GM23338 (cell line): ENCODE data around the gene SPATS2. TPM values are rescaled to one million over a fixed set of nuclear protein-coding genes. Genes with fewer than 3 reads are reported as not detected.
"Not testable (repeated sequence)": the region's sequence is repeated elsewhere in the genome, so short reads cannot be mapped to it uniquely, and the experiment has no call there.

Experiments used
- ATAC-seq: fragments of 200-7000 bp; cut with Tn5 transposase; 3 replicates; pipeline ENCODE4 v1.9.1; 2020
- DNase-seq: peaks from one replicate; pipeline ENCODE4 v3.0.0-alpha.2; 2015; ENCODE audit warnings: low spot score
- H2AFZ ChIP-seq: fragments of 200-600 bp; sonication (generic); 2 replicates; pipeline ENCODE4 v1.8.0; 2016; ENCODE audit warnings: antibody characterized with exemption, mild to moderate bottlenecking, moderate library complexity
- H3F3A ChIP-seq: fragments of 200-600 bp; sonication (generic); replicated peaks from 2 replicates; pipeline ENCODE4 v1.8.0; 2017; ENCODE audit warnings: antibody characterized with exemption, mixed run types, low read depth
- H3K27ac ChIP-seq: fragments of 200-600 bp; sonication (generic); 2 replicates; pipeline ENCODE4 v1.6.1; 2016; ENCODE audit warnings: low read depth
- H3K27me3 ChIP-seq: fragments of 200-600 bp; sonication (generic); 2 replicates; pipeline ENCODE4 v1.8.0; 2016; ENCODE audit warnings: mild to moderate bottlenecking, mixed run types, moderate library complexity; ENCODE audit not compliant: insufficient read depth
- H3K36me3 ChIP-seq: fragments of 200-600 bp; sonication (generic); 2 replicates; pipeline ENCODE4 v1.8.0; 2016; ENCODE audit warnings: mild to moderate bottlenecking; ENCODE audit not compliant: insufficient read depth
- H3K4me1 ChIP-seq: fragments of 200-600 bp; sonication (generic); 2 replicates; pipeline ENCODE4 v1.8.0; 2016; ENCODE audit warnings: mild to moderate bottlenecking, moderate library complexity; ENCODE audit not compliant: insufficient read depth
- H3K4me2 ChIP-seq: fragments of 200-600 bp; sonication (generic); 2 replicates; pipeline ENCODE4 v1.7.1; 2017; ENCODE audit warnings: mixed run types
- H3K4me3 ChIP-seq: fragments of 200-600 bp; sonication (generic); 2 replicates; pipeline ENCODE4 v1.6.1; 2016; ENCODE audit warnings: mixed run types
- H3K79me2 ChIP-seq: fragments of 200-600 bp; sonication (generic); replicated peaks from 2 replicates; pipeline ENCODE4 v1.8.0; 2017; ENCODE audit warnings: mild to moderate bottlenecking; ENCODE audit not compliant: insufficient read depth
- H3K9me2 ChIP-seq: fragments of 200-600 bp; sonication (generic); 2 replicates; pipeline ENCODE4 v1.8.0; 2017; ENCODE audit not compliant: insufficient read depth
- H4K20me1 ChIP-seq: fragments of 200-600 bp; sonication (generic); replicated peaks from 2 replicates; pipeline ENCODE4 v1.8.0; 2017; ENCODE audit warnings: mild to moderate bottlenecking; ENCODE audit not compliant: insufficient read depth
- H3K27ac Mint-ChIP-seq: 2 replicates; pipeline ENCODE4 v1.8.0; 2020; ENCODE audit warnings: inconsistent platforms, mild to moderate bottlenecking, moderate library complexity, mixed read lengths
- H3K27me3 Mint-ChIP-seq: 3 replicates; pipeline ENCODE4 v1.8.0; 2022; ENCODE audit warnings: low read depth, mild to moderate bottlenecking, moderate library complexity, mixed read lengths, inconsistent platforms; ENCODE audit not compliant: insufficient read depth, poor library complexity
- H3K36me3 Mint-ChIP-seq: 3 replicates; pipeline ENCODE4 v1.8.0; 2021; ENCODE audit warnings: low read depth, mild to moderate bottlenecking, inconsistent platforms, moderate library complexity, mixed read lengths
- H3K4me1 Mint-ChIP-seq: 3 replicates; pipeline ENCODE4 v1.8.0; 2020; ENCODE audit warnings: mild to moderate bottlenecking, inconsistent platforms, mixed read lengths
- H3K4me3 Mint-ChIP-seq: 3 replicates; pipeline ENCODE4 v1.8.0; 2021; ENCODE audit warnings: moderate library complexity, mild to moderate bottlenecking, inconsistent platforms, mixed read lengths
- H3K9me3 Mint-ChIP-seq: 3 replicates; pipeline ENCODE4 v1.8.0; 2020; ENCODE audit warnings: moderate library complexity, mild to moderate bottlenecking, inconsistent platforms, mixed read lengths
- CREB1 ChIP-seq: fragments of 250-450 bp; sonication (Bioruptor Pico); IDR thresholded peaks from 2 replicates; pipeline ENCODE4 v1.5.0; 2020; ENCODE audit warnings: low read depth, mild to moderate bottlenecking, moderate library complexity
- EZH2 ChIP-seq: fragments of 200-600 bp; sonication (generic); IDR thresholded peaks from one replicate; pipeline ENCODE4 v1.8.0; 2017; ENCODE audit warnings: antibody characterized with exemption, mild to moderate bottlenecking, low read depth; ENCODE audit not compliant: unreplicated experiment
- EZH2phosphoT487 ChIP-seq: fragments of 200-600 bp; sonication (generic); IDR thresholded peaks from one replicate; pipeline ENCODE4 v1.8.1; 2018; ENCODE audit warnings: antibody characterized with exemption; ENCODE audit not compliant: unreplicated experiment
- JUNB ChIP-seq: IDR thresholded peaks from one replicate; pipeline ENCODE4 v1.6.1; 2016; ENCODE audit warnings: antibody characterized with exemption; ENCODE audit not compliant: unreplicated experiment
- NANOG ChIP-seq: IDR thresholded peaks from 2 replicates; pipeline ENCODE4 v1.6.1; 2016; ENCODE audit warnings: antibody characterized with exemption, borderline replicate concordance
- POLR2AphosphoS5 ChIP-seq: IDR thresholded peaks from 2 replicates; pipeline ENCODE4 v1.6.1; 2016; ENCODE audit warnings: antibody characterized with exemption, low read depth
- STAT1 ChIP-seq: IDR thresholded peaks from one replicate; pipeline ENCODE4 v1.6.1; 2016; ENCODE audit warnings: antibody characterized with exemption; ENCODE audit not compliant: unreplicated experiment
- ZNF114 ChIP-seq: fragments of 250-450 bp; sonication (Bioruptor Pico); IDR thresholded peaks from 2 replicates; pipeline ENCODE4 v1.5.0; 2020; ENCODE audit warnings: mild to moderate bottlenecking, moderate library complexity
- polyA plus RNA-seq: library from polyadenylated mRNA; unstranded; fragments of >200 nt; fragmentation: Nextera tagmentation; extraction: Ambion mirVana; gene quantifications from 2 replicates; pipeline ENCODE4 v1.2.1, GENCODE V29; 2016
- total RNA-seq: library from RNA; depleted of rRNA; stranded (reverse); fragments of >200 nt; shearing (Covaris generic); gene quantifications from 2 replicates; pipeline ENCODE4 v1.2.3, GENCODE V29; 2014
- TF ChIP-seq, protein P1 (sequence below): fragments of 250-450 bp; sonication (Bioruptor Pico); IDR thresholded peaks from 2 replicates; pipeline ENCODE4 v1.5.0; 2020; ENCODE audit warnings: mild to moderate bottlenecking, moderate library complexity
- TF ChIP-seq, protein P2 (sequence below), 2 experiments: fragments of 200-600 bp in 1 of 2; sonication (generic) in 1 of 2; conservative IDR thresholded peaks; 2 replicates each; pipeline versions ENCODE4 v1.5.1 to v1.6.1; 2016 to 2017; ENCODE audit warnings: antibody characterized with exemption in 2 of 2, low read depth in 2 of 2, mild to moderate bottlenecking in 2 of 2, moderate library complexity in 1 of 2
- TF ChIP-seq, protein P3 (sequence below): IDR thresholded peaks from one replicate; pipeline ENCODE4 v1.6.1; 2018; ENCODE audit warnings: antibody characterized with exemption; ENCODE audit not compliant: unreplicated experiment

The SPATS2 gene
- total and polyA plus RNA-seq, 2 experiments from 2014 or later = 20.6 to 61.0 TPM

DNA sequence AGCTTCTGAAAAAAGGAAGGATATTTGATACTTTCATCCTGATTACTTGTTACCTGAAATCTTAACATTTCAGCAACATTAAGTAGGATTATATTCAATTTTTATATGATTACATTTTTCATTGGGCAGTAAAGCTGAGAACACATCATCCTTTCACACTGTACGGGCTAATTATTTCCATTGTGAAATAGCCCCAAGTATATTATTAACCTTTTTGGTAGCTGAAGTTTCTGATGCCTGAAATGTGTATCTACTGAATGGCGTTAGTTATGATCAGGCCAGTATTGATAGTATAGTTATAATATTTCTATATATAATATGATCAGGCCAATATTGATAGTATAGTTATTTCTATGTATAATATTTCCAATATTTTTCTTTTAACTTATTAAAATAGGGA is 10.1 kb downstream of the SPATS2 start:
- peaks cover 47% of the 10 kb centered on the region for H3K79me2 ChIP-seq
- Mint-ChIP-seq H3K27me3 (peaks cover 1% of the 10 kb centered on the region), H3K27ac (no peak overlapping the region), H3K4me1 (0 out of 3 replicates have a peak, but pooled peaks cover 3% of the 10 kb centered on the region), H3K9me3 (no peaks in the 10 kb centered on the region), H3K4me3 (no peak overlapping the region), H3K36me3 (peaks cover 3% of the 10 kb centered on the region; the same call in 1 of the 3 replicates)
- TF ChIP-seq, protein P1, sequence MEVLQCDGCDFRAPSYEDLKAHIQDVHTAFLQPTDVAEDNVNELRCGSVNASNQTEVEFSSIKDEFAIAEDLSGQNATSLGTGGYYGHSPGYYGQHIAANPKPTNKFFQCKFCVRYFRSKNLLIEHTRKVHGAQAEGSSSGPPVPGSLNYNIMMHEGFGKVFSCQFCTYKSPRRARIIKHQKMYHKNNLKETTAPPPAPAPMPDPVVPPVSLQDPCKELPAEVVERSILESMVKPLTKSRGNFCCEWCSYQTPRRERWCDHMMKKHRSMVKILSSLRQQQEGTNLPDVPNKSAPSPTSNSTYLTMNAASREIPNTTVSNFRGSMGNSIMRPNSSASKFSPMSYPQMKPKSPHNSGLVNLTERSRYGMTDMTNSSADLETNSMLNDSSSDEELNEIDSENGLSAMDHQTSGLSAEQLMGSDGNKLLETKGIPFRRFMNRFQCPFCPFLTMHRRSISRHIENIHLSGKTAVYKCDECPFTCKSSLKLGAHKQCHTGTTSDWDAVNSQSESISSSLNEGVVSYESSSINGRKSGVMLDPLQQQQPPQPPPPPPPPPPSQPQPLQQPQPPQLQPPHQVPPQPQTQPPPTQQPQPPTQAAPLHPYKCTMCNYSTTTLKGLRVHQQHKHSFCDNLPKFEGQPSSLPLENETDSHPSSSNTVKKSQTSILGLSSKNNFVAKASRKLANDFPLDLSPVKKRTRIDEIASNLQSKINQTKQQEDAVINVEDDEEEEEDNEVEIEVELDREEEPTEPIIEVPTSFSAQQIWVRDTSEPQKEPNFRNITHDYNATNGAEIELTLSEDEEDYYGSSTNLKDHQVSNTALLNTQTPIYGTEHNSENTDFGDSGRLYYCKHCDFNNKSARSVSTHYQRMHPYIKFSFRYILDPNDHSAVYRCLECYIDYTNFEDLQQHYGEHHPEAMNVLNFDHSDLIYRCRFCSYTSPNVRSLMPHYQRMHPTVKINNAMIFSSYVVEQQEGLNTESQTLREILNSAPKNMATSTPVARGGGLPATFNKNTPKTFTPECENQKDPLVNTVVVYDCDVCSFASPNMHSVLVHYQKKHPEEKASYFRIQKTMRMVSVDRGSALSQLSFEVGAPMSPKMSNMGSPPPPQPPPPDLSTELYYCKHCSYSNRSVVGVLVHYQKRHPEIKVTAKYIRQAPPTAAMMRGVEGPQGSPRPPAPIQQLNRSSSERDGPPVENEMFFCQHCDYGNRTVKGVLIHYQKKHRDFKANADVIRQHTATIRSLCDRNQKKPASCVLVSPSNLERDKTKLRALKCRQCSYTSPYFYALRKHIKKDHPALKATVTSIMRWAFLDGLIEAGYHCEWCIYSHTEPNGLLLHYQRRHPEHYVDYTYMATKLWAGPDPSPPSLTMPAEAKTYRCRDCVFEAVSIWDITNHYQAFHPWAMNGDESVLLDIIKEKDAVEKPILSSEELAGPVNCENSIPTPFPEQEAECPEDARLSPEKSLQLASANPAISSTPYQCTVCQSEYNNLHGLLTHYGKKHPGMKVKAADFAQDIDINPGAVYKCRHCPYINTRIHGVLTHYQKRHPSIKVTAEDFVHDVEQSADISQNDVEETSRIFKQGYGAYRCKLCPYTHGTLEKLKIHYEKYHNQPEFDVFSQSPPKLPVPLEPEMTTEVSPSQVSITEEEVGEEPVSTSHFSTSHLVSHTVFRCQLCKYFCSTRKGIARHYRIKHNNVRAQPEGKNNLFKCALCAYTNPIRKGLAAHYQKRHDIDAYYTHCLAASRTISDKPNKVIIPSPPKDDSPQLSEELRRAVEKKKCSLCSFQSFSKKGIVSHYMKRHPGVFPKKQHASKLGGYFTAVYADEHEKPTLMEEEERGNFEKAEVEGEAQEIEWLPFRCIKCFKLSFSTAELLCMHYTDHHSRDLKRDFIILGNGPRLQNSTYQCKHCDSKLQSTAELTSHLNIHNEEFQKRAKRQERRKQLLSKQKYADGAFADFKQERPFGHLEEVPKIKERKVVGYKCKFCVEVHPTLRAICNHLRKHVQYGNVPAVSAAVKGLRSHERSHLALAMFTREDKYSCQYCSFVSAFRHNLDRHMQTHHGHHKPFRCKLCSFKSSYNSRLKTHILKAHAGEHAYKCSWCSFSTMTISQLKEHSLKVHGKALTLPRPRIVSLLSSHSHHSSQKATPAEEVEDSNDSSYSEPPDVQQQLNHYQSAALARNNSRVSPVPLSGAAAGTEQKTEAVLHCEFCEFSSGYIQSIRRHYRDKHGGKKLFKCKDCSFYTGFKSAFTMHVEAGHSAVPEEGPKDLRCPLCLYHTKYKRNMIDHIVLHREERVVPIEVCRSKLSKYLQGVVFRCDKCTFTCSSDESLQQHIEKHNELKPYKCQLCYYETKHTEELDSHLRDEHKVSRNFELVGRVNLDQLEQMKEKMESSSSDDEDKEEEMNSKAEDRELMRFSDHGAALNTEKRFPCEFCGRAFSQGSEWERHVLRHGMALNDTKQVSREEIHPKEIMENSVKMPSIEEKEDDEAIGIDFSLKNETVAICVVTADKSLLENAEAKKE (CRISPR knock-in tag) = no peak
- TF ChIP-seq STAT1 (no peak), JUNB (no peak), CREB1 (no peak), NANOG (no peak), EZH2phosphoT487 (no peak), ZNF114 (CRISPR knock-in tag) (no peak), EZH2 (no peak), POLR2AphosphoS5 (no peak)
- TF ChIP-seq, protein P2, sequence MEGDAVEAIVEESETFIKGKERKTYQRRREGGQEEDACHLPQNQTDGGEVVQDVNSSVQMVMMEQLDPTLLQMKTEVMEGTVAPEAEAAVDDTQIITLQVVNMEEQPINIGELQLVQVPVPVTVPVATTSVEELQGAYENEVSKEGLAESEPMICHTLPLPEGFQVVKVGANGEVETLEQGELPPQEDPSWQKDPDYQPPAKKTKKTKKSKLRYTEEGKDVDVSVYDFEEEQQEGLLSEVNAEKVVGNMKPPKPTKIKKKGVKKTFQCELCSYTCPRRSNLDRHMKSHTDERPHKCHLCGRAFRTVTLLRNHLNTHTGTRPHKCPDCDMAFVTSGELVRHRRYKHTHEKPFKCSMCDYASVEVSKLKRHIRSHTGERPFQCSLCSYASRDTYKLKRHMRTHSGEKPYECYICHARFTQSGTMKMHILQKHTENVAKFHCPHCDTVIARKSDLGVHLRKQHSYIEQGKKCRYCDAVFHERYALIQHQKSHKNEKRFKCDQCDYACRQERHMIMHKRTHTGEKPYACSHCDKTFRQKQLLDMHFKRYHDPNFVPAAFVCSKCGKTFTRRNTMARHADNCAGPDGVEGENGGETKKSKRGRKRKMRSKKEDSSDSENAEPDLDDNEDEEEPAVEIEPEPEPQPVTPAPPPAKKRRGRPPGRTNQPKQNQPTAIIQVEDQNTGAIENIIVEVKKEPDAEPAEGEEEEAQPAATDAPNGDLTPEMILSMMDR (conservative IDR thresholded peaks at IDR 0.05; ENCODE audit: low read depth in 2 of 2) = no peak
- TF ChIP-seq, protein P3, sequence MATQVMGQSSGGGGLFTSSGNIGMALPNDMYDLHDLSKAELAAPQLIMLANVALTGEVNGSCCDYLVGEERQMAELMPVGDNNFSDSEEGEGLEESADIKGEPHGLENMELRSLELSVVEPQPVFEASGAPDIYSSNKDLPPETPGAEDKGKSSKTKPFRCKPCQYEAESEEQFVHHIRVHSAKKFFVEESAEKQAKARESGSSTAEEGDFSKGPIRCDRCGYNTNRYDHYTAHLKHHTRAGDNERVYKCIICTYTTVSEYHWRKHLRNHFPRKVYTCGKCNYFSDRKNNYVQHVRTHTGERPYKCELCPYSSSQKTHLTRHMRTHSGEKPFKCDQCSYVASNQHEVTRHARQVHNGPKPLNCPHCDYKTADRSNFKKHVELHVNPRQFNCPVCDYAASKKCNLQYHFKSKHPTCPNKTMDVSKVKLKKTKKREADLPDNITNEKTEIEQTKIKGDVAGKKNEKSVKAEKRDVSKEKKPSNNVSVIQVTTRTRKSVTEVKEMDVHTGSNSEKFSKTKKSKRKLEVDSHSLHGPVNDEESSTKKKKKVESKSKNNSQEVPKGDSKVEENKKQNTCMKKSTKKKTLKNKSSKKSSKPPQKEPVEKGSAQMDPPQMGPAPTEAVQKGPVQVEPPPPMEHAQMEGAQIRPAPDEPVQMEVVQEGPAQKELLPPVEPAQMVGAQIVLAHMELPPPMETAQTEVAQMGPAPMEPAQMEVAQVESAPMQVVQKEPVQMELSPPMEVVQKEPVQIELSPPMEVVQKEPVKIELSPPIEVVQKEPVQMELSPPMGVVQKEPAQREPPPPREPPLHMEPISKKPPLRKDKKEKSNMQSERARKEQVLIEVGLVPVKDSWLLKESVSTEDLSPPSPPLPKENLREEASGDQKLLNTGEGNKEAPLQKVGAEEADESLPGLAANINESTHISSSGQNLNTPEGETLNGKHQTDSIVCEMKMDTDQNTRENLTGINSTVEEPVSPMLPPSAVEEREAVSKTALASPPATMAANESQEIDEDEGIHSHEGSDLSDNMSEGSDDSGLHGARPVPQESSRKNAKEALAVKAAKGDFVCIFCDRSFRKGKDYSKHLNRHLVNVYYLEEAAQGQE = no peak
- H4K20me1 ChIP-seq = peaks cover 11% of the 10 kb centered on the region; the same call in 1 of the 2 replicates
- H3K4me3 ChIP-seq = no peak overlapping the region
- H2AFZ ChIP-seq = no peak overlapping the region
- no peaks in the 10 kb centered on the region for H3F3A ChIP-seq
- H3K4me2 ChIP-seq = no peak overlapping the region
- H3K27ac ChIP-seq = no peak overlapping the region
- H3K36me3 ChIP-seq = no peaks in the 10 kb centered on the region
- no peaks in the 10 kb centered on the region for H3K4me1 ChIP-seq
- DNase-seq (no peak), ATAC-seq (no peak)
- H3K27me3 ChIP-seq = no peaks in the 10 kb centered on the region
- H3K9me2 ChIP-seq = no peaks in the 10 kb centered on the region

DNA sequence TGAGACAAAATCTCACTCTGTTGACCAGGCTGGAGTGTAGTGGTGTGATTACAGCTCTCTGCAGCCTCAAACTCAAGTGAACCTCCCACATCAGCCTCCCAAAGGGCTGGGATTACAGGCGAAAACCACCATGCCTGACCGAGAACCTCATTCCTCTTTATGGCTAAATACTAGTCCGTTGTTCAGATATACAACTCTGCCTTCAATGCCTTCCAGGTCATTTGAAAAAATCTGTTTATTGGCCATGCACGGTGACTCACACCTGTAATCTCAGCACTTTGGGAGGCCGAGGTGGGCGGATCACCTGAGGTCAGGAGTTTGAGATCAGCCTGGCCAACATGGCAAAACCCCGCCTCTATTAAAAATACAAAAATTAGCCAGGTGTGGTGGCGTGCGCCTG is 12.9 kb downstream of the SPATS2 start:
- not testable (repeated sequence) for H3K36me3 Mint-ChIP-seq, H3K9me3 Mint-ChIP-seq, H3K4me3 Mint-ChIP-seq, H4K20me1 ChIP-seq, H3K27me3 ChIP-seq, H3K4me3 ChIP-seq, H3K36me3 ChIP-seq, DNase-seq, H3K4me1 ChIP-seq, H3F3A ChIP-seq, H3K4me1 Mint-ChIP-seq, ATAC-seq, H3K27ac ChIP-seq, H3K4me2 ChIP-seq, H2AFZ ChIP-seq, H3K27me3 Mint-ChIP-seq, H3K9me2 ChIP-seq, H3K27ac Mint-ChIP-seq
- H3K79me2 ChIP-seq = peaks cover 50% of the 10 kb centered on the region
